ENCODE results near the gene GPALPP1.
"Not testable (repeated sequence)": the region's sequence is repeated elsewhere in the genome, so short reads cannot be mapped to it uniquely, and the experiment has no call there.

Gene GPALPP1, protein sequence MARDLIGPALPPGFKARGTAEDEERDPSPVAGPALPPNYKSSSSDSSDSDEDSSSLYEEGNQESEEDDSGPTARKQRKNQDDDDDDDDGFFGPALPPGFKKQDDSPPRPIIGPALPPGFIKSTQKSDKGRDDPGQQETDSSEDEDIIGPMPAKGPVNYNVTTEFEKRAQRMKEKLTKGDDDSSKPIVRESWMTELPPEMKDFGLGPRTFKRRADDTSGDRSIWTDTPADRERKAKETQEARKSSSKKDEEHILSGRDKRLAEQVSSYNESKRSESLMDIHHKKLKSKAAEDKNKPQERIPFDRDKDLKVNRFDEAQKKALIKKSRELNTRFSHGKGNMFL

DNA sequence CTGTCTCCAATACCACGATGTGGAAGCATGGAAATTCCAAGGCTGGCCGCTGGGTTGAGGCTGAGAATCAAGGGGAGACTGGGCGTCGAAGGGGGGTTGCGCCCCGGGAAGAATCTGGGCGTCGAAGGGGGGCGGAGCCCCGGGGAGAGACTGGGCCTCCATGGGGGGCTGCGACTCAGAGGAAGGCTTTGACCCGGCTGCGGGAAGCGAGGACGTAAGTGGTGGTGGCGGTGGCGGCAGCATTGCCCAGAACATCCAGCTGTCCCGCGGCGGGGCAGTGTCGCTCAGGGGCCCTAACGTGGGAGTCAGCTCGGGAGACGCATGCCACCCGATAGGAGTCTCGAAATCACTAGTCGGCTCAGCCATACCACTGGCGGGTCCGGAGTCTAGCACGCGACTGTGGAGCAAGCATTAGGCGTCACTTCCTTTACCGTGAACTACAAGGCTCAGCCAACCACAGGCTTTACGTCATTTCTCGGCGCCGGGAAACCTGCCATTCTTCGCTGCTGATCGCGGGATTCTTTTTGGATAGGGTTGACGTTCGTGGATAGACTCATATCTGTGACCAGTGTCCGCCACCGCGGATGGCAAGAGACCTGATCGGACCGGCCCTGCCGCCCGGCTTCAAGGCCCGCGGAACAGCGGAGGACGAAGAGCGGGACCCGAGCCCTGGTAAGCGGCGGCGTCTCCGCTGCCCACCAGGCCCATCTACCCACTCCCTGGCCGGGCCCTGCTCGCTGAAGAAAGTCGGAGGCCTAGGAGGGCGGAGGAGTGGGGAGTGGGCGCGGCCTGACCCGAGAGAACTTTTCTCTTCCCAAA, at the start of gene GPALPP1, which contains the start of gene NUFIP1:
Gene GPALPP1, plus strand, starts transcription at position 468 of the 819 bp plus-strand sequence. Its CDS starts 117 bp downstream, at position 585.
Gene NUFIP1, minus strand, starts transcription at position 401 of the 819 bp plus-strand sequence. Its CDS starts 35 bp downstream, at position 366.
- in situ Hi-C loops (cut with MboI; ENCODE audit: low sequenced_read_pairs): no loop called here

DNA sequence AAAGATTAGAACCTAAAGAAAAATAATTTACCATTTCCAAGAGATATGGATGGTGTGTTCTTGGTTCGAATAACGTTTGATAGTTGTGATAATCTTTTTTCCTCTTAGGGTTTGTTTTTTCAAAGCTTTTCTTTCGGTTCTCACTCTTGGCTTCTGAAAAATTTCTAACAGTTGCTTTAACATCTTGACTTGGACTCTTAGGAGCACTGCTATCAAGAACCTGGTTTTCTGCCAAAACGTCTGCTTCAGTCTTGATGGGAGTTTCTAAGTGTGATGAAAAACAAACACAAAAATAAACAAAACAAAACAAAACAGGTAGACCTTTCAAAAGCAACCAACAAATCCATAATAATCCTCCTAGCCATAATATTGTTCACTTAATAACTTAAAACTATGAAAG, 45.9 kb upstream of the GPALPP1 start:
- in situ Hi-C loops (cut with MboI; ENCODE audit: low sequenced_read_pairs): not testable (repeated sequence)

DNA sequence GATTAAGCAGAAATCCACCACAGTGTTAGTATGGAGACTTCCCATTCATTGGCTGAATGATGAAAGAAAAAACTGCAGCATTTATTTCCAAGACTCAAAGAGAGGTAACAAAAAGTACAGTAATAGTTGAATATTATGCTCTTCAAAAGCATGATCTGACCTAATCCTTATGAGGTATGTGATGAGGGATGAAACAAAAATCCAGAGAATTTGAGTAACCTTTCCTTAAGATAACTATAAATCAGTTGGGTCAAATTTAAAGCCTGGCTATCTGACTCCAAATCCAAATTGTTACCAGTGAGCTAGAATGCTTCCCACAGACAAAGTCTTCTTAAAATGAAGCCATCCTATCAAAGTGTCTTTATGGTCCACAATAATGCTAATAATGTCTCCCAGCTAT, 38.2 kb upstream of the GPALPP1 start:
- in situ Hi-C loops (cut with MboI; ENCODE audit: low sequenced_read_pairs): no loop called here

DNA sequence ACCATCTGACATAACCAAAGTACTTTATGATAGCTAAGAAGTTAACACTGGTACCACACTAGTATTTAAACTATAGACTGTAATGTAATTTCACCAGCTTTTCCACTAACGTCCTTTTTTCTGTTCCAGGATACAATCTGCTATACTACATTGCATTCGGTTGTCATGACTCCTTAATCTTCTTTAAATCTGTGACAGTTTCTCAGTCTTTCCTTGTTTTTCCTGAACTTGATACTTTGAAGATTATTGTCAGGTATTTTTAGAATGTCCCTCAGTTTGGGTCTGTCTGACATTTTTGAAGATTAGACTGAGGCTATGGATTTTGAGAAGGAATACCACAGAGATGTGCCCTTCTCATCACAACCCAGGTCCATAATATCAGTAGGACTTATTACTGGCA, 36.7 kb upstream of the GPALPP1 start:
- in situ Hi-C loops (cut with MboI; ENCODE audit: low sequenced_read_pairs): no loop called here

DNA sequence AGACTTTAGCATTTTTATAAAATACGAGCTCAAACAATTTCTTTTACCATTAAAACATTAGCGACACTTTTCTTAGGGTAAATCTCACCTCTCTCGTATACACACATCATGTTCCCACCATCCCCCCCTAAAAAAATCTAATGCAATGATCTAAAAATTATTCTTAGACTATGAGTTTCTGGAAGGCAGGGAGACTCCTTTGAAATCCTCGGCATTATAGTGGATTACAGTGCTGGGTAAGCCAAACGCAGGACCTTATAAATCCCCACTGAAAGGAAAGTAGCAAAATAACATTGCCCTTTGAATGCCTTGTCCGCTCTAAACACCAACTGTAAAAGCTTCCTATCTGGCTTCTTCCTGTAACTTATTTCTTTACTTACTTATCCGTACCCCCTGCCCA, 35.1 kb upstream of the GPALPP1 start:
- in situ Hi-C loops (cut with MboI; ENCODE audit: low sequenced_read_pairs): no loop called here

DNA sequence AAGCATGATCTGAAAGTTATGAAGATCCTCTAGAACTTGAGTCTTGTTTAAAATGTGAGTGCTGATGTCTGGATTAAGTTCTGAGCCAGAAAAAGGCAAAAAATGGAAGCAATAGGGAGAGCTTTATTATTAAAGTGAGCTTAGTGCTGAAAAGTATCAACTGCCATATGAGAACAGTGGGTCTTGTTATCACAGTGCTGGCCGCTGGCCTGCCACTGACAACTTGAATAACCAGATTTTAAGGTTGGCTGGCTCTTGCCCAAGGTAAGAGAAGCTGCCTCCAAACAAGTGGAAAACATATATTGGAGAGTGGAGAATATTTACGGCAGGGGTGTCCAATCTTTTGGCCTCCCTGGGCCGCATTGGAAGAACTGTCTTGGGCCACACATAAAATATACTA, 33.9 kb upstream of the GPALPP1 start:
- in situ Hi-C loops (cut with MboI; ENCODE audit: low sequenced_read_pairs): no loop called here

DNA sequence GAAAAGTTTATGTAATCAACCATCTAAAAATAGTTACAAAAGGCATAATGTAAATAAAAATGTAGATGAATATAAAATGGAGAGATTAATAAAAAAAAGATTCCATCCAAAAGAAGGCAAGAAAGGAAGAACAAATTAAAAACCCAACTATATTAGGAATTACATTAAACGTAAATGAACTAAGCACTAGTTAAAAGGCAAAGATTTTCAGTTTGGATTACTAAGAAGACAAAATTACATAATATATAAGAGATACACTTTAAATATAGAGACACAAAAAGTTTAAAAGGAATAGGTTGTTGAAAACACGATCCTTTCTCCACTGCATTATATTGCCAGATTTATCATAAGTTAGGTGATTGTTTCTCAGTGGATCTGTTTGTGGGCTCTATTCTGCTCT, 27.3 kb upstream of the GPALPP1 start:
- in situ Hi-C loops (cut with MboI; ENCODE audit: low sequenced_read_pairs): no loop called here

DNA sequence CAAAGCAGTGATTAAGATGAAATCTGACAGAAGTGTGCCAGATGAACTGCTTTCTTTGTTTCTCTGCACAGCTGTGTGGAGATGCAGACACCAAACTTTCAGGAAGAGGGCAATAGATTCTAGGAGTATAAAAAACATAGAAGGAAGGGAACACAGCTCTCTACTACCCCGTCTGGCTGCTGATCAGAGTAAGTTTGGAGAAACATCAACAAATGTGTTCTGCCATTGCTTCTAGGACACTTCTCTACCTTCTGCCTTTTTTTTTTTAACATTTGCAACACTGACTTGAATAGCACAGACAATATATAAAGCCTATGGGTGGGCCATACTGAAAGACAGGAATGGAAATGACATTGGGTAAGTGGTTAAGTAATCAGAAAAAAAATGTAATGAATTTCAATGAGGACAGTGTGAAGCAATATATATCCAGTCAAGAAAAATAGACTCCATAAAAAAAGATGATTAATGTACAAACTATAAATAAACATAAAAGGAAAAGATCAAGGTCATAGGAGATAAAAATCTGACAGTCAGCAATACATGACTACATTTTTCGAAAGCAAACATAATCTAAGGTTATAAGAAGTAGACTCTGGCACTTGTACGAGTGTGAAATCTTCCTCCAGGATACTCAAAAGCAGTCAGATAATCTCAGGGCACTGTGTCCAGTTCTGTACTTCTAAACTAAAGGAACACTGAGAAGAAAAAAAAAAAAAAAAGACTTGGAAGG, 21.5 kb upstream of the GPALPP1 start:
- in situ Hi-C loops (cut with MboI; ENCODE audit: low sequenced_read_pairs): no loop called here

DNA sequence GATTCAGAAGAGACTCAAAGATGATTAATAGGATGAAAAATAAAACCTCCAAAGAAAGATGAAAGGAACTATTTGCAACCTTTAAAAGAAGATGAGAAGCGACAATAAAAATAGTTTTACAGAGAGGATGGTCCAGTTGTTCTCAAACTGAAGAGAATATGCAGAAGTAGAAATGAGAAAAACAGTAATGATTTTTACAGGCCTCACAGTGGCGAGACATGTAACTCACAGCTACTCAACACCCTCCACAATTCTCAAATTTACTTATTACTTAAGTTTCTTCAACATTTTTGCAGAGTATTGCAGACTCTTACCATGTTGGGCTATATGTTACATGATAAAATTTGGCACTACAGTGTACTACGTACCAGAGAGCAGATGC, 20.9 kb upstream of the GPALPP1 start:
- in situ Hi-C loops (cut with MboI; ENCODE audit: low sequenced_read_pairs): no loop called here

DNA sequence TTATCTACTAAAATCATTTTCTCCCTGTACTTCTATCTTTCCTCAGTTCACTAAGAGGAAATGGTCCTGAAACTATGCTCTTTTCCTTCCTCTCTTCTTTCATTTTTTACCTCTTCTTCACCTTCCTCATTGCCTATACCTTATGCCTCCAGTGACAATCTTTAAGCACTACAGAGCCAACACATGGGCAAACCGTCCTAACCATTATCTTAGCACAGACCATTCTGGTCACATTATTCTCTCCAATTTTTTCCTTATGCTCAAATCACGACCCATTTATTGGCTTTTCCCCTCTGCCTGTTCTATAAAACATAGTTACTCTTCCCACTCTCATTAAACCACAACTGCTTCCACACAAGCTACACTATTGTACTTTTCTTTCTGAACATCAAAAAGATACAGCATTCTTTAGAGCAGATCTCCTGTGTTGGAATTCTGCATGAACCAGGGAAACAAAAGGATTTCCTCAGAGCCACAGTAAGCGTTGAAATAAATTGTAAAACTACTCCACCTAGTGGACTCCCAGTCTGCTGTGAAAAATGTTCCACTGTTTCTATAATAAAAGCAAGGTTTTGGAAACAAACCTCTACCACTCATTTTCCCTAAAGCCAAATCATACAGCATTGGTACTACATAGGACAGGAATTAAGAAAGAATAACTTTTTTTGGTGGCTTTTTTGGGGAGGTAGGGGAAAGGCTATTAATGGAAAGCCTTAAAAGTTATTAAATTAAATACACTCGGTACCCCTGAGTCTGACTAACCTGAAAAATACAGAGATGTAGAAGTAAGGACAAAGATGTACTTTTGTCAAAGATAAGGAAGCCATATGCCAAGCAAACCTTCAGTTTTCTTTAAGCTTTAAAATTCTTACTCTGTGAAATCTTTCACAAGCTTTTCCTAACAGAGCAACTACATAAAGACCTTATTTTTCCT, 19.5 kb upstream of the GPALPP1 start:
- in situ Hi-C loops (cut with MboI; ENCODE audit: low sequenced_read_pairs): no loop called here

DNA sequence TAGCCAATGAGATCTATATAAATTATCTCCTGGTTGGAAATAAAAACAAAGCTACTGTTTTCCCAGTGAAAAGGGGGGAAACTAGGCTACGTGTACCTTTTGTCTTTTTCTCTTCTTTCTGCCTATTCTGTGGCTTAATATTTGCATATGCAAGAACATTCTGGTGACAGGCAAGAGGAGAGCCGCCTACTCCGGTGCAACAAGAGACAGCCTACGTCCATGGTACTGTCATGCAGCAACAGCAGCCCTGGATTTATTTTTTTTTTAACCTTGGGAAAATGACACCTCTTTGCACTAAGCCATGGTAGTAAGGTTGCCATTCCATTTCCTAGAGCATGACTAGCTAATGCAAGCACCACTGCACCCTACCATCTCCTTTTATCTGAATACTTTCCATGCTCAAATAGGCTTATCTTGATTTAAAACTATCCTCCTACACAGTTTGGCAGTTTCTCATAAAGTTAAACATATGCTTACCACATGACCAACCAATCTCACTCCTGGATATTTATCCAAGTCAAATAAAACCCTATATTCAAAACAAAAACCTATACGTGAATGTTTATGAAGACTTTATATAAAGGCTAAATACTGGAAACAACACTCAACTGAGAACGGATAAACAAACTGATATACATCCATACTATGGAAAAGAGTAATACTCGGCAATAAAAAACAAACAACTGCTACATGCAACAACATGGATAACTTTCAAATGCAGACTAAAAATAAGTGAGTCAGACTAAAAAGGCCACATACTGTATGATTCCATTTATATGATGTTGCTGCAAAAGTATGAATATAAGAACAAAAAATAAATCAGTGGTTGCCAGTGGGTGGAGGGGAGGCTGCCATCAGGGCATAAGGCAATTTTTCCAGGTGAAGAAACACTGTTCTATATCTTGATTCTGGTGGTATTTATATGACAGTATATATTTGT, 17.4 kb upstream of the GPALPP1 start:
- in situ Hi-C loops (cut with MboI; ENCODE audit: low sequenced_read_pairs): no loop called here

DNA sequence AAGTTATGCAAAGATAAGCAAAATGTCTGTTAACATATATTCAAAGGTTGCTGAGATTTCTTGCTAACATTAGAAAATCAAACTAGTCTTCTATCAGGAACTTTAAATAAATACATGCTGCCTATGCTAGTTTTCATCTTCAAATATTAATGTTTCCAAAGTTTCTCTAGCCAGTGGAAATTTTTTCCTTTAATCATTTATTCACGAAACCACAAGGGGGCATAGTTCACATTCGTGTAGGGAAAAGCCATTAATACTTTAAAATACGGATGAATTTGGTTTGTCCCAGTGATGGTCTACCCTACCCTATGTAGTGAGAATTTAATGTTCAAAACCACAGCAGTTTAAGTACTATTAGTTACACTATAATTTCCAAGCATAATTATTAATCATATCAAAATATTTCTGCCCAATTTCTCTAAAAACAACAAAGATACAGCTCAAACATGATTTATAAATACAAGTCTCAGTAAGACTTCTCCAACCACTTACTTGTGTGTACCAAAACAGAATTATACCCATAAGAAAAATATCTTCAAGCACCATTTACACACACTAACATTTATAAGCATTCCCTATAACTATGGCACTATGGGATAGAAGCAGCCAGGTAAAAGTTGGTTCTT, 16.3 kb upstream of the GPALPP1 start:
- in situ Hi-C loops (cut with MboI; ENCODE audit: low sequenced_read_pairs): no loop called here

DNA sequence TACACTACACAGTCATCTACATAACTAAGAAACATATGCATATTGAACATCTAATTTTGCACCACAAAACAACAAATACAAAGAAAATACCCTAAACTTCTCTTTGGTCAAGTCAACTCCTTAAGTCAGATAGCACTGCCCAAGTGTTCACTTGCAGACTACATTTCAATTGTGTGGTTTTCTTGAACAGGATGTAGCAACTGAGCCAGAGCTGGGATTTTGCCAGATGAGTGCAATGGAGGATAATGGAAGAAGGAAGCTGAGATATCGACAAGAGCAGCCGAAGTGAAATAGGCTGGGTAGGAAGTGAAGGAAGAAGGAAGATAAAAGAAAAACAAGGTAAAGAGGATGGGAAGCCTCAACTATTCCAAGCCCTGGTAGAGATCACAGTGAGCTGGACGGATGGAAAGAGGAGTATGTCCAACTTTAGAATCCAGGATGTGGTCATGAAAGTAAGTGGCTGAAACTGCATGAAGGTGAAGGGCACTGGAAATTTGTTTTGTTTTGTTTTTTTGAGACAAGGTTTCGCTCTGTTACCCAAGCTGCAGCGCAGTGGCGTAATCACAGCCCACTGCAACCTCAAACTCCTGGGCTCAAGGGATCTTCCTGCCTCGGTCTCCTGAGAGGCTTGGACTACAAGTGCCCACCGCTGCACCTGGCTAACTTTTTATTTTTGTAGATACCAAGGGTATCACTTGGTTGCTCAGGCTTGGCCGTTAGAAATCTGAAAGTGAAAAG, 15.1 kb upstream of the GPALPP1 start:
- in situ Hi-C loops (cut with MboI; ENCODE audit: low sequenced_read_pairs): no loop called here

DNA sequence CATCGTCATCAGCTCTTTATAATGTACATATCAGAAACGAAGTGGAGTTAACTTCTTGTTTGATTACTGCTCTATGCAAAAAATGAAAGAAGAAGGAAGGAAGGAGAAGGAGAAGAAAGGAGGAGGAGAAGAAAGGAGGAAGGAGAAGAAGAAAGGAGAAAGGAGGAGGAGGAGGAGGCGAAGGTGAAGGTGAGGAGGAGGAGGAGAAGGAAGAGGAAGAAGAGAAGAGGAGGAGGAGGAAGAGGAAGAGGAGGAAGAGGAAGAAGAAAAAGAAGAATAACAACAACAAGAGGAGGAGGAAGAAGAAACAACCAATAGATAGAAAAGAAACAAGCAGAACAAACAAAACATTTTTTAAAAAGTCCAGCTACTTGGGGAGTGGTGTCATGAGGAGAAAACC, 13.1 kb upstream of the GPALPP1 start:
- in situ Hi-C loops (cut with MboI; ENCODE audit: low sequenced_read_pairs): no loop called here

DNA sequence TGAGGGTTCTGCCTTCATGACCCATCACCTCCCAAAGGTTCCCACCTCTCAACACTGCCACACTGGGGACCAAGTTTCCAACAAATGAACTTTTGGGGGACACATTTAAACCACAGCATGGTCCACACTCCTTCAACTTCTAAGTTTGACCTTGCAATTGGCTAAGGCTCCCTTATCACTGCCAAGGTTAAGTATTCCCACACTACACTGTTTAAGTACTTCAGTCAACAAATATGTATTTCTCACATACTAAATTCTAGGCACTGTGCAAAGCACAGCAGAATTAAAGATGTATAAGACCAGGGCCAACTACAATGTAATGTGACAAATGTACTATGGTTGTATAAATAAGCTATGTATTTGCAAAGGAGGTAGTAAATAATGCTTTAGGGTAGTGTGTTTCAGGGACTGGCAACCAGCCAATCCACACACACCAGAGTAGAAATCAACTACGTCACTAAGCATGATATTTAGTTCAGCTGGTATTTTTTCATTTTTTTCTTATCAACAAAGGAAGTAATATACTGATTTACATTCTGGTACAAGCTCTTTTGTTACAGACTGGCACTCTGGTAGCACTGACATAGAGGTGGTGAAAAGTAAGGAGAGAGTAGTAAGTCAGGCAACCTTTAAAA, 12.3 kb upstream of the GPALPP1 start:
- in situ Hi-C loops (cut with MboI; ENCODE audit: low sequenced_read_pairs): no loop called here

DNA sequence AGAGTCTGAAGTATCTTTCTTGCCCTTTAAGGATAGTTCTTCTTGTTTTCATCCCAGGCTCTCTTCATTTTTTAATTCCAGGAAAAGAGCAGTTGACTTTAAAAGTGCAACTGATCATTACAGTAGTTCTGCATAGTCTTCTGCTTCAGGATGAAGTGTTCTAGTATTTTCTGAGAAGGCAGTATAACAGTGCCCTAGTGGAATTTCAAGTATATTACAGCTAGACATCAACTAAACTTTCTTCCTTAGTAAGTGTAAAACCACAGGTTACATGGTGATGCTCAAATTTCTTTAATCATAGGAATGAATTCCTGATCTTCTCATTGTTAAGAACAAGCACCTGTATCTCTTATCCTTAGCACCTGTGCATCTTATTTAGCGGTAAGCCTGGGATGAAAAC, 11.0 kb upstream of the GPALPP1 start:
- in situ Hi-C loops (cut with MboI; ENCODE audit: low sequenced_read_pairs): no loop called here

DNA sequence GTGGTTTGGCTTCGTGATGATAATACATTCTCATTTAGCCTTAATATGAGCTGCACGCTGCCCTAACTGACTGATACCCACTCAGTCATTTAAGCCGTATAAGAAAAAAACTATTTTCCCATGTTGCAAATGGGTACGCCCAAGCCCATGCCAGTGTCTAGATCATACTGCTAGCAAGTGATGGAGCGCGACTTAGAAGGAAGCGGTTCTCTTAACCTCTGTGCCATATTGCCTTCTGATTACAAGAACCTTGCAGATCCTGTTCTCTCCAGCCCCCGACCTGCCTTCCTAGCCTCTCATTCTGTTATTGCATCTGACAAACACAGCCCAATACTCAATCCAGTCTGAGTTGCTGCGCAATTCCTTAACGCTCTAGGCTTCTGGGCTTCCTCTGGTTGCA, 603 bp downstream of the GPALPP1 start:
- in situ Hi-C loops (cut with MboI; ENCODE audit: low sequenced_read_pairs): no loop called here

DNA sequence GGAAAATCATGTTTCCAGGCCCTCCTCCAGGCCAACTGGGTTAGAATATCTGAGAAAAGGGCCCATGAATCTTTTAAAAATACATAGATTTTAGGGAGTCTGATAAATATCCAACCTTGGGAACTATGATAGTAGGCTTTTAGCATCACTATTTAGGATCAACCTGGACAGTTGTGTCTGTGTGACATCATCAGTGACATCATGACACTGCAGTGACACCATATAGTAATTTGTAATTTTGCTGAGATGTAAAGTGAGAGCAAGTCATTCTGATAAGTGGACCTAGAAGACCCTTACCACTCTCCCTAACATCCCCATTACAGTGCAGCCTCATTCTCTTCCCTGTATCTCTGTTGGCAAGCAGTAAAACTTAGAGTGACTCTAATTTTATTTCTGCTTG, 14.1 kb downstream of the GPALPP1 start:
- in situ Hi-C loops (cut with MboI; ENCODE audit: low sequenced_read_pairs): no loop called here

Measured in hTERT RPE-1 (cell line).